ENCODE data around the gene SREK1IP1. TPM values are rescaled to one million over a fixed set of nuclear protein-coding genes. Genes with fewer than 3 reads are reported as not detected.
A peak's percentile ranks its signal among the peaks of the same experiment; 100 is the strongest.

The SREK1IP1 gene
- total RNA-seq, 1 donor from 2014 or later = 11.7 TPM

DNA sequence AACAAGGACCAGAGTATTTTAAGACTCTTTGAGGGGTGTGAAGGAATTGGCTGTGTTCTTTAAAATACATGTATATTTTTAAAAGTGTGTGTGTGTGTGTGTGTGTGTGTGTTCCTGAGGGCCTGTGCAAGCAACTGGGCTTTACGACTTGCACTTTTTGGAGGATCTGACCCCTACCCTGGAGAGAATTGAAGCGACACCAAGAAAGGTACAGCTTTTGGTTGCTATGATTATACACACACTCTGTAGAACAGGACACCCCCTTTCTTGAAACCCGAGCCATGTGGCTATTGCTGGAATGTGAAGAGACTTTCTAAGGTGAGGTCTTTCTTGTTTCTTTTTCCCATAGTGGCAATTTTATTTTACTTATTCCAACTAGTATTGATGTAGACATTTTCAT is 77.2 kb downstream of the SREK1IP1 start:
- no peaks in the 10 kb centered on the region for H3K36me3 ChIP-seq
- H3K27ac ChIP-seq (replicated peaks) = no peak overlapping the region
- no peak for TF ChIP-seq CTCF (IDR thresholded peaks at IDR 0.05; ENCODE audit: borderline replicate concordance)
- peaks cover 12% of the 10 kb centered on the region for H3K4me1 ChIP-seq
- intact Hi-C loops (cut with micrococcal nuclease) = no loop called here
- peaks cover 8% of the 10 kb centered on the region for H3K9me3 ChIP-seq (replicated peaks)
- H3K4me3 ChIP-seq = peak overlapping the region; percentile 49
- H3K27me3 ChIP-seq (ENCODE audit: low read depth) = peaks cover 64% of the 10 kb centered on the region
- no peak for DNase-seq

- no peak for DNase-seq
- no peaks in the 10 kb centered on the region for H3K36me3 ChIP-seq
- peak within 1 kb of the TSS; percentile 49 for H3K4me3 ChIP-seq
- no peak for TF ChIP-seq CTCF (IDR thresholded peaks at IDR 0.05; ENCODE audit: borderline replicate concordance)
- H3K27ac ChIP-seq (replicated peaks) = no peak within 1 kb of the TSS
- peaks cover under 1% of the 10 kb centered on the region for H3K9me3 ChIP-seq (replicated peaks)
- H3K4me1 ChIP-seq = peaks cover 12% of the 10 kb centered on the region
- intact Hi-C loops (cut with micrococcal nuclease) = no loop called here
- H3K27me3 ChIP-seq (ENCODE audit: low read depth) = peaks cover 64% of the 10 kb centered on the region
Measured at GRCh38 chr5:64690417-64691151, 77.9 kb downstream of the SREK1IP1 start, which contains the start of gene SHISAL2B. TSS of gene SHISAL2B (plus strand) at chr5:64690503. CDS start at chr5:64690624, 121 bp downstream.

DNA sequence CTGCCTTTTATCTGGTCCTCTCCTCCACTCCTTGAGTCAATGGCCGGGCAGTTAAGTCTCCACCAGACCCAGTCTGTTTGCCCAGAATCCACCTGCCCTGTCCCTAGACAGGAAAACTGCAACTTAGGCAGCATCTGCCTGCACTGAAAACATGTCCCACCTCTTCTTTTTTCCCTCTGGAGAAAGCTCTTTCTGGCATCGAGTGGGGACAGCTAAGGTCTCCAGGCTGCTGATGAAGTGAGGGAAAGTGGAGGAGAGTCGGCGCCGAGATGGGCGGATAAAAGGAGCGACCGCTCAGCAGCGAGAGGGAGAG is 78.4 kb downstream of the SREK1IP1 start:
- H3K4me3 ChIP-seq = peak overlapping the region; percentile 49
- no peaks in the 10 kb centered on the region for H3K9me3 ChIP-seq (replicated peaks)
- no peak for DNase-seq
- intact Hi-C loops (cut with micrococcal nuclease) = no loop called here
- no peak for TF ChIP-seq CTCF (IDR thresholded peaks at IDR 0.05; ENCODE audit: borderline replicate concordance)
- H3K36me3 ChIP-seq = no peaks in the 10 kb centered on the region
- H3K27ac ChIP-seq (replicated peaks) = no peak overlapping the region
- H3K27me3 ChIP-seq (ENCODE audit: low read depth) = peaks cover 64% of the 10 kb centered on the region
- H3K4me1 ChIP-seq = peaks cover 12% of the 10 kb centered on the region

- H3K27me3 ChIP-seq (ENCODE audit: low read depth) = peaks cover 64% of the 10 kb centered on the region
- no peak overlapping the region for H3K4me3 ChIP-seq
- no peak overlapping the region for H3K27ac ChIP-seq (replicated peaks)
- H3K9me3 ChIP-seq (replicated peaks) = no peaks in the 10 kb centered on the region
- no peak for TF ChIP-seq CTCF (IDR thresholded peaks at IDR 0.05; ENCODE audit: borderline replicate concordance)
- intact Hi-C loops (cut with micrococcal nuclease) = no loop called here
- H3K36me3 ChIP-seq = no peaks in the 10 kb centered on the region
- no peak for DNase-seq
- peaks cover 12% of the 10 kb centered on the region for H3K4me1 ChIP-seq
Measured at GRCh38 chr5:64688965-64689364, 79.5 kb downstream of the SREK1IP1 start.

DNA sequence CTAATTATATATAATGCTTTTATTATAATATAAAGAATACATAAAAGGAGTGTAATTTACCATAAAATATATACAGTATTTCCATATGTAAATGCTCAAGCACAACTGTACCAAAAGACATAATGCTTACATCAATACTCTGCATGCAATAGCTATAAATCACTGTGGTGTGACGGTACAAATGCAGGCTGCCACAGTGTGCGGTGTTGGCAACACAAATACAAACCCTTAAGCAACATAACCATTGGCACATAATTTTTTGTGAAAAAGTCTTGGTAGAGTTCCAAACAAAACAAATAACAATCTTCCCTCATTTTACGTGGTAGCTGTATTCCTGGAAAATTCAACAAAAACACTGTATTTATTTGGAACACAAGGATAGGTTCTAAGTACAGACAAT is 80.1 kb downstream of the SREK1IP1 start:
- Histone ChIP-seq H3K9me3 (replicated peaks) (no peaks in the 10 kb centered on the region), H3K4me3 (no peak overlapping the region), H3K4me1 (peaks cover 12% of the 10 kb centered on the region), H3K36me3 (no peaks in the 10 kb centered on the region), H3K27ac (replicated peaks) (no peak overlapping the region), H3K27me3 (ENCODE audit: low read depth) (peaks cover 58% of the 10 kb centered on the region)
- TF ChIP-seq CTCF (IDR thresholded peaks at IDR 0.05; ENCODE audit: borderline replicate concordance) = no peak
- intact Hi-C loops (cut with micrococcal nuclease) = no loop called here
- DNase-seq = no peak
